Neural crest cell (in vitro differentiated cells): Measurements from ENCODE around the gene F2. TPM values are rescaled to one million over a fixed set of nuclear protein-coding genes. Genes with fewer than 3 reads are reported as not detected.
"Not testable (repeated sequence)": the region's sequence is repeated elsewhere in the genome, so short reads cannot be mapped to it uniquely, and the experiment has no call there.

Source experiments
- DNase-seq: peaks from one replicate; pipeline ENCODE4 v3.0.0; 2021; ENCODE audit warnings: low read depth, mixed read lengths, low spot score
- H3K27ac Mint-ChIP-seq: one replicate; pipeline ENCODE4 v1.8.0; 2021; ENCODE audit warnings: mild to moderate bottlenecking, mixed read lengths; ENCODE audit not compliant: unreplicated experiment
- H3K27me3 Mint-ChIP-seq: 2 replicates; pipeline ENCODE4 v1.8.0; 2021; ENCODE audit warnings: low read depth, mild to moderate bottlenecking, mixed read lengths
- H3K36me3 Mint-ChIP-seq: 2 replicates; pipeline ENCODE4 v1.8.0; 2021; ENCODE audit warnings: low read depth, mild to moderate bottlenecking, mixed read lengths
- H3K4me1 Mint-ChIP-seq: 2 replicates; pipeline ENCODE4 v1.8.0; 2021; ENCODE audit warnings: mixed read lengths
- H3K4me3 Mint-ChIP-seq: one replicate; pipeline ENCODE4 v1.8.0; 2021; ENCODE audit warnings: mild to moderate bottlenecking, mixed read lengths
- H3K9me3 Mint-ChIP-seq: 2 replicates; pipeline ENCODE4 v1.8.0; 2021; ENCODE audit warnings: mixed read lengths
- CTCF ChIP-seq: fragments of 200-600 bp; sonication (generic); conservative IDR thresholded peaks from 2 replicates; pipeline ENCODE4 v1.5.0; 2021; ENCODE audit warnings: antibody characterized with exemption, mild to moderate bottlenecking
- total RNA-seq: library from RNA; stranded (reverse); gene quantifications from 2 replicates; pipeline ENCODE4 v1.2.1, GENCODE V29; 2021

F2 gene
- total RNA-seq, 1 donor from 2014 or later = not detected

- DNase-seq = no peak
- H3K27me3 Mint-ChIP-seq = no peaks in the 10 kb centered on the region
- no peaks in the 10 kb centered on the region for H3K4me1 Mint-ChIP-seq
- H3K36me3 Mint-ChIP-seq = no peaks in the 10 kb centered on the region
- H3K27ac Mint-ChIP-seq = no peak overlapping the region
- no peaks in the 10 kb centered on the region for H3K9me3 Mint-ChIP-seq
- no peak for TF ChIP-seq CTCF
- H3K4me3 Mint-ChIP-seq = no peak overlapping the region
Measured at GRCh38 chr11:46712874-46713576, 6.0 kb upstream of the F2 start.

- not testable (repeated sequence) for H3K36me3 Mint-ChIP-seq, H3K27ac Mint-ChIP-seq, DNase-seq, H3K4me3 Mint-ChIP-seq, H3K27me3 Mint-ChIP-seq, H3K4me1 Mint-ChIP-seq, H3K9me3 Mint-ChIP-seq
Measured at GRCh38 chr11:46717825-46718154, 1.2 kb upstream of the F2 start.

GRCh38 chr11:46718155-46719019 lies 626 bp upstream of the F2 start:
- H3K4me1 Mint-ChIP-seq = peaks cover 9% of the 10 kb centered on the region
- no peak for DNase-seq
- H3K27ac Mint-ChIP-seq = no peak overlapping the region
- H3K4me3 Mint-ChIP-seq = no peak overlapping the region
- TF ChIP-seq CTCF = no peak
- no peaks in the 10 kb centered on the region for H3K36me3 Mint-ChIP-seq
- H3K27me3 Mint-ChIP-seq = no peaks in the 10 kb centered on the region
- H3K9me3 Mint-ChIP-seq = no peaks in the 10 kb centered on the region

GRCh38 chr11:46719543-46720218 lies 668 bp downstream of the F2 start:
- Mint-ChIP-seq H3K4me3 (no peak overlapping the region), H3K9me3 (no peaks in the 10 kb centered on the region), H3K36me3 (no peaks in the 10 kb centered on the region), H3K27ac (no peak overlapping the region), H3K27me3 (no peaks in the 10 kb centered on the region), H3K4me1 (peaks cover 9% of the 10 kb centered on the region)
- DNase-seq = no peak
- no peak for TF ChIP-seq CTCF

- DNase-seq = no peak
- peaks cover 9% of the 10 kb centered on the region for H3K4me1 Mint-ChIP-seq
- H3K27me3 Mint-ChIP-seq = no peaks in the 10 kb centered on the region
- no peaks in the 10 kb centered on the region for H3K9me3 Mint-ChIP-seq
- H3K4me3 Mint-ChIP-seq = no peak overlapping the region
- TF ChIP-seq CTCF = no peak
- H3K36me3 Mint-ChIP-seq = no peaks in the 10 kb centered on the region
- no peak overlapping the region for H3K27ac Mint-ChIP-seq
Measured at GRCh38 chr11:46721286-46721685, 2.3 kb downstream of the F2 start.
